ENCODE results near the gene RABEP2. TPM values are rescaled to one million over a fixed set of nuclear protein-coding genes. Genes with fewer than 3 reads are reported as not detected.

RABEP2 gene
- total RNA-seq, 1 experiment from 2014 or later: 13.4 TPM

DNA sequence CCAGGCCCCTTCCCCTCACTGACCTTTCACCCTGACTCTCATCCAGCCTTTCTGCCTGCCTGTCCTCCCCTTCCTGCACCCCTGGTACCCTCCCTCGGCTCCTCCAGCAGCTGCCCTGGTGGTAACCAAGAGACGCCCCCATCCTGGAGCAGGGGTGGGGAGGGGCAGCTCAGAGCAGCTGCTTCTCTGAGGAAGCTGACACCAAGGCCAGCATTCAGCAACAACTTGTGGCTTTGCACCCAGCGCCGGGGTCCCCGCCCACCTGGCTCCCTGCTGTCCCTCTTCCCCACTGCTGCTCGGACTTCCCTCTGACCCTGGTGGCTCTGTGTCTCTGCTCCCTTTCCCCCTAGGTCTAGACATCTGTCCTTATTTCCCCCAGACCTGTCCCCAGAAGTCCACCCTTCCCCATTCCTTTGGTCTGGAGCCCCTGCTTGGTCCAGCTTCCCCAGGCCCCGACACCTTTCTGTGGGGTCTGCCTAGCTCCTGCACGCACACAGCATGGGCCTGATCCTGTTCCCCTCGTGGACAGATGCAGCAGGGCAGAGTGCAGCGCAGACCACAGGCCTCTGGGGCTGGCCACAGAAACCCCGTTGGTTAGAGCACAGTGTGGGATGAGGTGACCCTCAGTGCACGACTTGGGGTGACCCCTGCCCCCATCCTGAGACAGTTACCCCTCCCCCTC lies 47.9 kb downstream of the RABEP2 start:
- intact Hi-C loops (cut with micrococcal nuclease): loop anchor here (5.0 kb wide), 1 partner anchor 35 kb away; no protein-coding TSS in a partner anchor

More for the DNA sequence above, 47.9 kb downstream of the RABEP2 start:
- Histone ChIP-seq H3K27ac (ENCODE audit: low read depth, low read length) (no peak overlapping the region), H2AFZ (ENCODE audit: low read depth, low read length, poor library complexity, severe bottlenecking) (no peak overlapping the region), H3K4me3 (replicated peaks in 1 of 2; ENCODE audit: low read depth in 1 of 2, low read length in 2 of 2) (no peak overlapping the region), H3K9me2 (ENCODE audit: insufficient read depth) (no peaks in the 10 kb centered on the region), H3K4me1 (ENCODE audit: control insufficient read depth in 1 of 2, insufficient read depth in 2 of 2, low read length in 2 of 2) (peaks cover 5 to 17% of the 10 kb centered on the region in 2 experiments; a peak in 2 of 4 replicates), H3K36me3 (ENCODE audit: control insufficient read depth in 1 of 2, insufficient read depth in 2 of 2, low read length in 2 of 2) (peaks cover 6 to 9% of the 10 kb centered on the region in 2 experiments; a peak in 2 of 4 replicates), H3K79me2 (ENCODE audit: insufficient read depth, low read length) (no peaks in the 10 kb centered on the region), H3K9ac (ENCODE audit: low read length) (no peak overlapping the region), H3K4me2 (ENCODE audit: low read length) (no peak overlapping the region), H4K20me1 (ENCODE audit: insufficient read depth) (no peaks in the 10 kb centered on the region), H3K27me3 (ENCODE audit: insufficient read depth, low read length) (no peaks in the 10 kb centered on the region), H3K9me3 (ENCODE audit: control insufficient read depth in 1 of 2, insufficient read depth in 1 of 2, low read depth in 1 of 2, low read length in 2 of 2) (no peaks in the 10 kb centered on the region)
- BruUV-seq (replicated peaks): no TSS peak
- POLR2A ChIA-PET: no interaction called here
- RAD21 ChIA-PET (ENCODE audit: low non-redundant PET in 1 of 2, low total read pairs in 2 of 2, uncharacterized antibody in 2 of 2, unreplicated experiment in 2 of 2): no interaction called here
- no peak for TF ChIP-seq FOSL1 (IDR thresholded peaks at IDR 0.05; ENCODE audit: low read depth)
- TF ChIP-seq, protein P1, sequence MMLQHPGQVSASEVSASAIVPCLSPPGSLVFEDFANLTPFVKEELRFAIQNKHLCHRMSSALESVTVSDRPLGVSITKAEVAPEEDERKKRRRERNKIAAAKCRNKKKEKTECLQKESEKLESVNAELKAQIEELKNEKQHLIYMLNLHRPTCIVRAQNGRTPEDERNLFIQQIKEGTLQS (IDR thresholded peaks at IDR 0.05): no peak
- TF ChIP-seq SRF (IDR thresholded peaks at IDR 0.05; ENCODE audit: low read depth): no peak
- TF ChIP-seq TCF7L2 (IDR thresholded peaks at IDR 0.05; ENCODE audit: borderline replicate concordance, extremely low read depth, insufficient read depth, insufficient read length): no peak
- no peak for TF ChIP-seq CBX3 (IDR thresholded peaks at IDR 0.05; ENCODE audit: low read depth)
- TF ChIP-seq, protein P2, sequence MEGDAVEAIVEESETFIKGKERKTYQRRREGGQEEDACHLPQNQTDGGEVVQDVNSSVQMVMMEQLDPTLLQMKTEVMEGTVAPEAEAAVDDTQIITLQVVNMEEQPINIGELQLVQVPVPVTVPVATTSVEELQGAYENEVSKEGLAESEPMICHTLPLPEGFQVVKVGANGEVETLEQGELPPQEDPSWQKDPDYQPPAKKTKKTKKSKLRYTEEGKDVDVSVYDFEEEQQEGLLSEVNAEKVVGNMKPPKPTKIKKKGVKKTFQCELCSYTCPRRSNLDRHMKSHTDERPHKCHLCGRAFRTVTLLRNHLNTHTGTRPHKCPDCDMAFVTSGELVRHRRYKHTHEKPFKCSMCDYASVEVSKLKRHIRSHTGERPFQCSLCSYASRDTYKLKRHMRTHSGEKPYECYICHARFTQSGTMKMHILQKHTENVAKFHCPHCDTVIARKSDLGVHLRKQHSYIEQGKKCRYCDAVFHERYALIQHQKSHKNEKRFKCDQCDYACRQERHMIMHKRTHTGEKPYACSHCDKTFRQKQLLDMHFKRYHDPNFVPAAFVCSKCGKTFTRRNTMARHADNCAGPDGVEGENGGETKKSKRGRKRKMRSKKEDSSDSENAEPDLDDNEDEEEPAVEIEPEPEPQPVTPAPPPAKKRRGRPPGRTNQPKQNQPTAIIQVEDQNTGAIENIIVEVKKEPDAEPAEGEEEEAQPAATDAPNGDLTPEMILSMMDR (IDR thresholded peaks at IDR 0.05 in 2 of 3, conservative IDR thresholded peaks at IDR 0.05 in 1 of 3; ENCODE audit: borderline replicate concordance in 1 of 3, insufficient read depth in 1 of 3, low read depth in 2 of 3, low read length in 2 of 3): no peak
- no peak for TF ChIP-seq JUND (IDR thresholded peaks at IDR 0.05)
- no peak for TF ChIP-seq YY1 (IDR thresholded peaks at IDR 0.05; ENCODE audit: extremely low read depth, insufficient replicate concordance, low read depth, low read length)
- TF ChIP-seq ELF1 (IDR thresholded peaks at IDR 0.05; ENCODE audit: borderline replicate concordance, low read depth): no peak
- TF ChIP-seq ZNF274 (IDR thresholded peaks at IDR 0.05; ENCODE audit: low read depth, low read length): no peak
- no peak for TF ChIP-seq SP1 (IDR thresholded peaks at IDR 0.05; ENCODE audit: low read depth)
- TF ChIP-seq, protein P3, sequence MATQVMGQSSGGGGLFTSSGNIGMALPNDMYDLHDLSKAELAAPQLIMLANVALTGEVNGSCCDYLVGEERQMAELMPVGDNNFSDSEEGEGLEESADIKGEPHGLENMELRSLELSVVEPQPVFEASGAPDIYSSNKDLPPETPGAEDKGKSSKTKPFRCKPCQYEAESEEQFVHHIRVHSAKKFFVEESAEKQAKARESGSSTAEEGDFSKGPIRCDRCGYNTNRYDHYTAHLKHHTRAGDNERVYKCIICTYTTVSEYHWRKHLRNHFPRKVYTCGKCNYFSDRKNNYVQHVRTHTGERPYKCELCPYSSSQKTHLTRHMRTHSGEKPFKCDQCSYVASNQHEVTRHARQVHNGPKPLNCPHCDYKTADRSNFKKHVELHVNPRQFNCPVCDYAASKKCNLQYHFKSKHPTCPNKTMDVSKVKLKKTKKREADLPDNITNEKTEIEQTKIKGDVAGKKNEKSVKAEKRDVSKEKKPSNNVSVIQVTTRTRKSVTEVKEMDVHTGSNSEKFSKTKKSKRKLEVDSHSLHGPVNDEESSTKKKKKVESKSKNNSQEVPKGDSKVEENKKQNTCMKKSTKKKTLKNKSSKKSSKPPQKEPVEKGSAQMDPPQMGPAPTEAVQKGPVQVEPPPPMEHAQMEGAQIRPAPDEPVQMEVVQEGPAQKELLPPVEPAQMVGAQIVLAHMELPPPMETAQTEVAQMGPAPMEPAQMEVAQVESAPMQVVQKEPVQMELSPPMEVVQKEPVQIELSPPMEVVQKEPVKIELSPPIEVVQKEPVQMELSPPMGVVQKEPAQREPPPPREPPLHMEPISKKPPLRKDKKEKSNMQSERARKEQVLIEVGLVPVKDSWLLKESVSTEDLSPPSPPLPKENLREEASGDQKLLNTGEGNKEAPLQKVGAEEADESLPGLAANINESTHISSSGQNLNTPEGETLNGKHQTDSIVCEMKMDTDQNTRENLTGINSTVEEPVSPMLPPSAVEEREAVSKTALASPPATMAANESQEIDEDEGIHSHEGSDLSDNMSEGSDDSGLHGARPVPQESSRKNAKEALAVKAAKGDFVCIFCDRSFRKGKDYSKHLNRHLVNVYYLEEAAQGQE (IDR thresholded peaks at IDR 0.05; ENCODE audit: low read depth): no peak
- no peak for TF ChIP-seq POLR2AphosphoS5 (IDR thresholded peaks at IDR 0.05; ENCODE audit: low read depth, low read length)
- TF ChIP-seq EGR1 (IDR thresholded peaks at IDR 0.05; ENCODE audit: low read depth): no peak
- ATAC-seq (no peak), DNase-seq (ENCODE audit: low read depth, low spot score) (no peak)
- CTCF ChIA-PET: no interaction called here

All from HCT116 (cell line).